GM18907 (cell line): ENCODE results near the gene GNB1L.

Source experiments
- ATAC-seq: cut with Tn5 transposase; IDR thresholded peaks from one replicate; pipeline ENCODE4 v1.9.1; 2021; ENCODE audit warnings: mild to moderate bottlenecking, moderate library complexity; ENCODE audit not compliant: unreplicated experiment

The GNB1L gene

GRCh38 chr22:19765477-19766239 is 89.0 kb downstream of the GNB1L start:
- no peak for ATAC-seq

GRCh38 chr22:19764636-19765476 is 89.8 kb downstream of the GNB1L start:
- ATAC-seq, result no peak

GRCh38 chr22:19764299-19764593 is 90.4 kb downstream of the GNB1L start:
- ATAC-seq, result no peak

- ATAC-seq, result no peak
Observed at GRCh38 chr22:19763458-19764298, 91.0 kb downstream of the GNB1L start.

- no peak for ATAC-seq
Observed at GRCh38 chr22:19762568-19763457, 91.9 kb downstream of the GNB1L start.

- no peak for ATAC-seq
Observed at GRCh38 chr22:19761725-19762567, 92.7 kb downstream of the GNB1L start.

- no peak for ATAC-seq
Observed at GRCh38 chr22:19760951-19761724, 93.5 kb downstream of the GNB1L start.

GRCh38 chr22:19760058-19760950 is 94.4 kb downstream of the GNB1L start, which contains the start of gene TBX1:
Gene TBX1 (plus strand): TSS chr22:19760778. CDS start chr22:19760844, 66 bp downstream.
- ATAC-seq, result no peak

- no peak for ATAC-seq
Observed at GRCh38 chr22:19759427-19760057, 95.1 kb downstream of the GNB1L start.

- ATAC-seq, result no peak
Observed at GRCh38 chr22:19758896-19759426, 95.7 kb downstream of the GNB1L start.

GRCh38 chr22:19757985-19758895 is 96.4 kb downstream of the GNB1L start:
- ATAC-seq, result no peak

GRCh38 chr22:19757140-19757984 is 97.3 kb downstream of the GNB1L start:
- ATAC-seq, result no peak

GRCh38 chr22:19756288-19757128 is 98.2 kb downstream of the GNB1L start:
- ATAC-seq, result no peak

GRCh38 chr22:19755722-19756287 is 98.9 kb downstream of the GNB1L start:
- ATAC-seq, result no peak
